HG03066 (cell line): Measurements from ENCODE around the gene RCSD1.

Experiments
- ATAC-seq: cut with Tn5 transposase; IDR thresholded peaks from one replicate; pipeline ENCODE4 v1.9.1; 2021; ENCODE audit warnings: low read depth; ENCODE audit not compliant: unreplicated experiment

The RCSD1 gene

DNA sequence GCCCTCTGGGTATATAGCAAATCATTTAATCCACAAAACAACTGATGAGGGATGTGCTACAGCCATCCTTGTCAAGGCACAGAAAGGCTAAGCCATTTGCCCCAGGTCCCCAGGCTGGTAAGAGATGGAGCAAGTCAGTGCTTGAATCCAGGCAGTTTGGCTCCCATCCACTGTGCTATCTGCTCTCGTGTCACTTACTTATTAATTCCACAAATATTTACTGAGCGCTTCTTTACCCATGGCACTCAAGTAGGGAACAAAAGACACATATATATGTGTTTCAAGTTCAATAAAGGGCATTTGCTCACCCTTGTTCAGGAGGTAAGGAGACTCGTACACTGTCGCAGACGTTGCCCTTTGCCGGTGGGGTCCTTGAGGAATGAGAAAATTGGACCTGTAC, 53.2 kb downstream of the RCSD1 start:
- no peak for ATAC-seq

DNA sequence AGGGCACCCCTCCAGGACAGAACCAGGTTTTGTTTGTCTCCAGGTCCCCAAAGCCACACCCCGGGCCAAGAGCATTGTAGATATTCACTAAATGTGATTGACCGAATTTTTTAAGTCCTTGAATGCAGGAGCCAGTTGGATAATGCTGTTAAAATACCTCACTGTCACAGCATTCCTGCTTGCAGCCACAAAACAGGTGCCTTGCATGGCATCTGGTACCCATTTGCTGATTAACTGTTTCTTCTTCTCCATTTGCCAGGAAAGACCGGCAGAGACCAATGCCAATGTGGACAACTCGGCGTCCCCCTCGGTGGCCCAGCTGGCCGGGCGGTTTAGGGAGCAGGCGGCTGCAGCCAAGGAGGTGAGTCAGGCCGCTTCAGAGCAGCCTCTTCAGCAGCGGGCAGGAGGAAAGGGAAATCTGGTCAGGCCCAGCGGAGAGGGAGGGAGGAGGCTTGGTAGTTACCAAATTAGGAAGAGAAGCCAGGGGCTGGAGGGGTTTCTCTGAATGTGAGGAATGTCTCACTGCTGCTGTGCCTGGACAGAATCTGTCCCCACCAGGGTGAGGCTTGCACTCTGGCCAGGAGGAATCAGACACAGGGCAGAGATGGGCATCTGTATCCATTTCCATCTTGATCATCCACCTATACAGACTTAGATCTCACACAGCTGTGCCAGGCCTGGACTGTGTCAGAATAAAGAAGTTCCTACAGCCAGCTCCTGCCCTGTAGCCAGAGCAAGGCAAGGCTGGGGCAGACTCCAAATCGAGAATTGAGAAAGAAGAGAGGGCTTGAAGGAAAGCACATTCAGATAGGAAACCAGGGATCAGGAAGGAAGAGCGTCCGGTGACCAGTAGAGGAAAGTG, 53.8 kb downstream of the RCSD1 start:
- no peak for ATAC-seq

GRCh38 chr1:167685844-167686243, 55.8 kb downstream of the RCSD1 start:
- ATAC-seq: no peak

- peak; percentile 66 for ATAC-seq
These were observed 58.0 kb downstream of the RCSD1 start for GRCh38 chr1:167687919-167688519.

DNA sequence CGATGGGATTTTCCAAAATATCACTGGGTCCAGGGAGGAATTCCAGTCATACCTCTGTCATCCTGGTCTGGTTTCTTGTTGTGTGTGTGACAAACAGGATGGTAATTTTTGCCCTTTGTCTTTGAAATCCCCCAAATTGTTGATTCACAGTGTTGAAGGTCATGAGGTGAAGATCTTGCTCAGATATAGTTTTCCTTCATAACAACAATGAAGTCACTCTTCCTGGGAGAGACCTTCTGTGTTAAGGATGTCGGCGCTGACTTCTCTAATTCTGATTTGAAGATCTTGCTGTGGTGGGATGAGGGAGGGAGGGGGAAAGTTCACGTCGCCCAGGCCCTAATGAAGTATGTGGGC, 59.5 kb downstream of the RCSD1 start:
- ATAC-seq: no peak

DNA sequence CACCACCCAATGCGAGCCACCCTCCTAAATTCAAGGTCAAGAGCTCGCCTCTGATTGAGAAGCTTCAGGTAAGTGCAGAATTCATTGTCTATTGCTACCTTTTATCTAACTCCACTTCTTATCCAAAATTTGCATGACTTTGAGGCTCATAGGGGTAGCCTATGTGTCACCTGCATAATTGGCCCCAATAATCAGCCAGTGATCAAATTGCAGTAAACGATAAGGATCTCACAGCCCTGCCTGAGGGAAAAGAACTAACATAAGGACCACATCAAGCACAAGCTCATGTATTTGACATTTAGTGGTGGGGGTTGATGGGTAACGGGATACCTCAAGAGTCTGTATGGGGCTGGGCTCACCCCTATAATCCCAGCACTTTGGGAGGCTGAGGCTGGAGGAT, 60.0 kb downstream of the RCSD1 start:
- ATAC-seq: no peak

- no peak for ATAC-seq
These were observed 63.5 kb downstream of the RCSD1 start for GRCh38 chr1:167693425-167694045.

DNA sequence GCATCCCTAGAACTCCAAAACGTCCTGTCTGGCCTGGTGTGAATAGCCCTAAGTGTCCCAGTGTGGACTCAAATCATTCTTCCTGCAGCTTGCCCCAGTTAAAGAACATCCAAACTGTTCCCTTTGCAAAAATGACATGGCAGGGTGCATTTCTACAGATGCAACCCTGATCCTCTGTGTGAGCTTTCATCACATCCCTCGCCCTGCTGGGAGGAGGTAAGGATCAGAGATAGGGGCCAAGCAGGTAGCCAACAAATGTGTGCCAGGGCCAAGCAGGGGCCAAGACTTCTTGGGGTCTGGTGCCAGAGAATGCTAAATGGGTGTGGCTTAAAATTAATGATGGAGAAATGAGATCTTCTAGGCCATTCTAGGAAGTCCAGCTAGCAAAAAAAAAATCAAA, 64.7 kb downstream of the RCSD1 start:
- ATAC-seq: no peak

GRCh38 chr1:167695147-167695546, 65.1 kb downstream of the RCSD1 start:
- ATAC-seq: no peak

GRCh38 chr1:167695756-167696561, 65.9 kb downstream of the RCSD1 start:
- ATAC-seq: no peak

DNA sequence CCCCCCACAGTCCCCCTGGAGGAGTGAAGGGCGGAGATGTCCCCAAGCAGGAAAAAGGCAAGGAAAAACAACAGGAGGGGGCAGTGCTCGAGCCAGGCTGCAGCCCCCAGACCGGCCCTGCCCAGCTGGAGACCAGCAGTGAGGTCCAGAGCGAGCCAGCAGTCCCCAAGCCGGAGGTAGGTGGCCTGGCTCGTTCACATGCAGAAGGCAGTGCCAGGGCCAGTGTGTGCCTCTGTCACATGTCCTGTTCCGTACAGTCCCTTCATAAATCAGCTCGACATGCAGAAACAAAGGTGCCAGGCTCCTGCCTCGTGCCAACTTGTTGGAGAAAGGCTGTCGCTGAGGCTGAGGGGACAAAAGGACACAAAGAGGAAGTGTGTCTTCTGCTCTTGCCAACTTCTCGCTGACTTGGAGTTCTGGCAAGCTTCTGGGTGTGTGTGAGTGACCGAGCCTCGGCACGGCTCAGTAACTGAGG, 67.7 kb downstream of the RCSD1 start:
- ATAC-seq: no peak

GRCh38 chr1:167698313-167698712, 68.3 kb downstream of the RCSD1 start:
- ATAC-seq: no peak

DNA sequence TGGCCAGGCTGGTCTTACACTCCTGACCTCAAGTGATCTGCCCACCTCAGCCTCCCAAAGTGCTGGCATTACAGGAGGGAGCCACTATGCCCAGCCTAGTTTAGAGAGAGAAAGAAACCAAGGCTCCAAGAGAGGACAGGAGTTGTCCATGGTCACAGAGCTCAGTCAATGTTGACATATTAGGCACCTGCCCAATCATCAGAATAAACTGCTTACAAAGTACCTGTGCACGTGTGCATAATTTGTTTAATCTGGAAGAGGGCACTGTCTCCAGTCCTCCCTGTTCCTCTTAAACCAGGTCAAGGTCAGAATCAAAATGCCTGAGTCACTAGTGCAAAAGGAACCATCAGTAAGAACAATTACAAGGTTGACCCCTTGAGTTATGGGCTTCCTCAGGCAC, 71.5 kb downstream of the RCSD1 start:
- no peak for ATAC-seq

DNA sequence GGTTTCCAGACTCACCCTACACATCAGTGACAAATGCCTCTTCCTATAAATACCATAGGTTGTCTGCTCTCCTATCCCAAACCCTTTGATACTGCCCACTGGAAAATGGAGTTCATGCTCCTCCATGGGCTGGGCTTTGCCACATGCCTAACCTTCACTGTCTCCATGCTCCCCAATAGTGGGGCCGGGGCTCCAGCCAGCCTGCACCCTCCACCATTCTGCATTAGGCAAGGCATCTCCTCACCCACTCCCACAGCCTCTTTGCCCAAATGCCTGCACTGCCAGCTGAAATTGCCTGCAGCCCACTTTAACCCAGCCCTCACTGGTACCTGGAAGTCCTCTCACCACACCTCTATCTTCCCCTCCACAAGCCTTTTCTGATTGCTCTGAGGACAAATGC, 73.5 kb downstream of the RCSD1 start:
- ATAC-seq: no peak

DNA sequence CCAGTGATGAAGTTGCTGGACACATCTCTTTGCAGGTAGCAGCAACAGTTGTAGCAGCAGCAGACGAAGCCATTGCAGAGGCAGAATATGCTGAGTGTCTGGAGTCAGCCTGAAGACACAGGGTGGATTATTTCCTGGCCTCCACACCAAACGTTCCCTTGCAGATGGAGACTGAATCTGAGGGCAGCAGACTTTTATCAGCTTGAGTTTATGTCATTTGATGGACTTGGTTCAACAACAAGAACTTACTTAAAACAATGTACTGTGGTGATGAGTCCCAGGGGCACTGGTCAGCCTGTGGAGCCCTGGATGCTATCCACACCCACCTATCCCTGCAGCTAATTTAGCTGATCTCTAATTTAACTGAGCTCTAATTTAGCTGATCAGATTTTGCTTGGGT, 74.7 kb downstream of the RCSD1 start:
- no peak for ATAC-seq

GRCh38 chr1:167705250-167705649, 75.2 kb downstream of the RCSD1 start:
- ATAC-seq: no peak

DNA sequence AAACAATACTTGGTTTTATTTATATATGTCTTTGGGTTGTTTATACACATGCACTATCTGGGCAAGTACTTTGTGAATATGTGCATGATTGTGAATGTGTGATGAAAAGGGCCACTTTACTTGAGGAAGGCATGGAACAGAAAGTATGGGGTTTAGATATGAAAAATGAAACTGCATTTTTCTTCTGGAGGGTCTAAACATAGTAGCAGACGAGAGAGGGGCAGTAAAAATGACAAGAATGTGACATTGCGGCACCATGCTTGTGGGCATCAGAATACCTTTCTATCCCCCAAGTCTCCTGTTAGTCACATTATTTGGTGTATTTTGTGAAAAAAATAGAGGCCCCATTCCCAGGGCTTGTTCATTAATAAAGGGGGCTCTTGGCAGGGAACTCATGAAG, 76.3 kb downstream of the RCSD1 start:
- no peak for ATAC-seq

DNA sequence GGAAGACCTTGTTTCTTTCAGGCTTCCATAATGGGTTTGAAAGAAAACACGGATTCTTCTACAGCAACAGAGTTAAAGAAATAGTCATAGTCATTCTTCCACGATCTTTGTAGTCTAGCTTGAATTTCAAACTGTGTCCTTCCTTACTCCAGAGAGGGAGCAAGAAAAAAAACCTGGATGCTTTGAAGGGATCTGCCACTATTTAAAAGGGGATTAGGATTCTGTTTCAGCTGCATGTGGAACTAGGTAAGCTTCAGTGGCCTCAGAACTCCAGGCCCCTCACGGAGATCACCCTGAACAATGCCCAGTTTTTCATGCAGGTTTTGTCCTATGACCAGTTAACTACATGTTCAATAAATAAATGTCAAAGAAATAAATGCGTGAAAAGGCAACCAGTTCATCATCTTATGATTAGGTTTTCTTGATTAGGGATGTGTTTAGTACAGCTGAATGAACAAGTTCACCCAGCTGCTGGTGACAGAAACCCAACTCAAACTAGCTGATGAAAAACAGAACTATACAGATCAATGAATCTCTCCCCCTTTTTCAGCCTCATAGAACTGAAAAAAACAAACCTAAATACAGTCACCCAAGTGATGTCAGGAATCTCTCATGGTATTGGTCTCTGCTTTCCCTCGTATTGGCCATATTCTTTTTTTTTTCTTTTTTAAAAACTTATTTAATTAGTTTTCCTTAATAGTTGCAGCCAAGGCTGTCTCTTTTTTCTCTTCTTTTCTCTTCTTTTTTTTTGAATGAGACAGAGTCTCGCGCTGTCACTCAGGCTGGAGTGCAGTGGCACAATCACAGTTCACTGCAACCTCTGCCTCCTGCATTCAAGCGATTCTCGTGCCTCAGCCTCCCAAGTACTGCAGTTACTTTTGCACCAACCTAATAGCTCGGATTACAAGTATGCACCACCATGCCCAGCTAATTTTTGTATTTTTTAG, 77.2 kb downstream of the RCSD1 start:
- ATAC-seq: peak; percentile 50

DNA sequence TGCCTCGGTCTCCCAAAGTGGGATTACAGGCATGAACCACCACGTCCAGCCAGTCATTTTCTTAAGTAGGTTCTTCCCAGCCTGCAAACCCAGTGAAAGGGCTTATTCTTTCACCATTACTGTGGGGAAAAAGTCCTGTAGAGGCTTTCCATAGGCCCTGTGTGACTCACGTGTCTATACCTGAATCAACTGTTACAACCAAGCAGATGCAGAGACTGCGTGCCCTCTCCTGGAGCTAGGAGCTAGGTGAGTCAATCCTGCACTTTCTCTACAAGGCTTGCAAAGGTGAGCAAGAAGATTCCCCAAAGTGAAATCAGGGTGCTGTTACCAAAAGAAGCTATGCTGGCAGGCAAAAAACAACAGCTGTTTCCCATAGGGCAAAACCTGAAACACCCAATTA, 77.9 kb downstream of the RCSD1 start:
- no peak for ATAC-seq

- ATAC-seq: no peak
These were observed 78.9 kb downstream of the RCSD1 start for GRCh38 chr1:167708940-167709389.
